HG03135 (cell line): ENCODE measurements around the gene AFP.

Experiments used
- ATAC-seq: cut with Tn5 transposase; IDR thresholded peaks from one replicate; pipeline ENCODE4 v1.9.1; 2021; ENCODE audit warnings: mild to moderate bottlenecking, moderate library complexity; ENCODE audit not compliant: unreplicated experiment

AFP gene

DNA sequence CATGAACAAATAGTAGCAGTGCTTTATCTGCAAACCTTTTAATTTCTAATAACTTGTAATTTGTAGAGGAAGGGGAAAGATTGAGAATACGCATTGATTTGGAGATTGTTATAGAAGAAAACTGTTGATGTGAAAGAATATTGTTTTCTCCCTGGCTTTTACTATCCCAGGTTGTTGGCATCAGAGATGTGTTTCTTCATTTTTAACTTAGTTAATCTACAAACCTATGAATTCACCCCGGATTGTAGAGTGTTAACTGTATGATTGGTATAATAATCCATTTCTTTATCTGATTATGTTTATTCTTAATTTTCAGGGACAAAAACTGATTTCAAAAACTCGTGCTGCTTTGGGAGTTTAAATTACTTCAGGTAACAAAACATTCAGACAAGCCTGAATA is 18.9 kb downstream of the AFP start:
- no peak for ATAC-seq

DNA sequence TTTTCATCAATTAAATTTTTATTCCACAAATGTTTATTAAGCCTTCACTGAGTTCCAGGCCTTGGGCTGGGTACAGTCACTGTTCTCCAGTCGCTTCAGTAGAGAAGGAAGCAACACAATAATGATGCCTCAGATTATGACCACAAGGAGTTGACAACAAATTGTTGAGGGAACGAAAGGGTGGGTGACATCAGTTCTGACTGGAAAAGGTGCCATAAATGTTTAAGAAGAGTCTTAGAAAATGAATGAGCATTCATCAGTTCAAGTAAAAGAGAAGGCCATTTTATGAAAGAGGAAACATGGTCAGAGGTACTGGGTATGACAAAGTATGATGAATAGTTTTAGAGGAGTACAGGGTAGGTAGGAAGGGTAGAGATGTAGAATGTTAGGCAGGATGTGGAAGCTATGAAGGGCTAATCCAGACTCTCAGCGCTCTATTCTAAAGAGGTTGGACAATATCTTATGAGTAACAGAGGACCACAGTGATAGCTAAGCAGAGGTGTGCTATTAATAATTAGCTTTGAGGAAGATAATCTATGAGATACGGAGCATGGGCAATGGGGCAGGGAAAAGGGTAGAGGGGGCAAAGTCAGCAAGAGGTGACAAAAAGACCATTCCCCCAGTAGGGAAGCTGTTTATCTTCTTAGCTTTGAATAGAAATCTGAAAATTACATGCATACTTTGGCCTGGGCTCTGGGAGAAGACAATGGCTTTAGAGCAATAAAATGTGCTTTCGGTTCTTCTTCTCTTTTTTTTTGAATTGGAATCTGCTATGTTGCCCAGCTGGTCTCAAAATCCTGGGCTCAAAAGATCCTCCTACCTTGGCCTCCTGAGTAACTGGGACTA is 20.4 kb downstream of the AFP start:
- ATAC-seq = no peak

DNA sequence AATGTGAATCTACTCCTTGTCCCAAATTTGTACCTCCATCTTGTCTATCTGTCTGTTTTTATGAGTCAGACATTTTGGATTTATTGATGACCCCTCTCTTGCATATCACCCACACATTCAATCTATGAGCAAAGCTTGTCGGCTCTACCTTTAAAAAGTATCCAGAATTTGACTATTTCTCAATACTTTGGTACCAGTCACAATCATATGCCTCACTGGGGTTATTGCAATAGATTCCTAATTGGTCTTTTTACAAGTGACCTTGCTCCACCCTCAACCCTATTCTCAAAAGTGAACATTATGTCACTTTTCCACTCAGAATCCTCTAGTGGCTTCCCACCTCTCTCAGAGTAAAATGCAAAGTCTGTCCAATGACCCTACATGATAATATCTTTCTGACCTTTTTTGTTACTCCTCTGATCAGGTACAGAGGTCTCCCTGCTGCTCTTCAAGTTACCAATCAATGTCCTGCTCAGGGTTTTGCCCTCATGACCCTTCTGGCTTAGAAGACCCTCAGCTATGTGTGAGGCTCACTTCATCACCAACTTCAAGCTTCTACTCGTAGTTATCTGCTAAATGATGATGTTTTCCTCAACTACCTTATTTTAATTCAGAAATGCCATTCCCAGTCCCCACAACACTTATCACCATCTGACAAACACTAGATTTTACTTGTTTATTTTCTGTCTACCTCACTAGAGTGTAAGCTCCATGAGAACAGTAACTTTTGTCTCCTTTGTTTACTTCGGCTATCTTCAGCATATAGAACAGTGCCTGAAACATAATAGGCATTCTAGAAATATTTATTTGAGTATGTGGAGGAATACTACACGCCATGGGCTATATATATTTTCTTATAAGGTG is 22.4 kb downstream of the AFP start:
- no peak for ATAC-seq

DNA sequence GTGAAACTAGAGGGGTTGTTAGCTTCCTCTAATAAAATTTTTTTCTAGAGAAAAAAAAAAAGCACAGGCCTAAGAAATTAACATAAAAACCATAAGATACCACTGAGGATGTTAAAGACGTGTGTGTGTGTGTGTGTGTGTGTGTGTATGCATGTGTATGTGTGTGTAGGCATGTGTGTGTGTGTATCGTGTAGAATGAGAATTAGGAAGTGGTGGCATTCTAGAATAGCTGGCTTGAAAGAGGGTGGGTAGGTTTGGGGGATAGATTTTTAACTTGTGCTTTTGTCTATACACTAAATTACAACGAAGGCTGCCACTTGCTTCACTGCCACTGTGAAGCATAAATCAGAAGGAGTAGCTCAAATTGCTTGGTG is 23.0 kb downstream of the AFP start:
- ATAC-seq = no peak

DNA sequence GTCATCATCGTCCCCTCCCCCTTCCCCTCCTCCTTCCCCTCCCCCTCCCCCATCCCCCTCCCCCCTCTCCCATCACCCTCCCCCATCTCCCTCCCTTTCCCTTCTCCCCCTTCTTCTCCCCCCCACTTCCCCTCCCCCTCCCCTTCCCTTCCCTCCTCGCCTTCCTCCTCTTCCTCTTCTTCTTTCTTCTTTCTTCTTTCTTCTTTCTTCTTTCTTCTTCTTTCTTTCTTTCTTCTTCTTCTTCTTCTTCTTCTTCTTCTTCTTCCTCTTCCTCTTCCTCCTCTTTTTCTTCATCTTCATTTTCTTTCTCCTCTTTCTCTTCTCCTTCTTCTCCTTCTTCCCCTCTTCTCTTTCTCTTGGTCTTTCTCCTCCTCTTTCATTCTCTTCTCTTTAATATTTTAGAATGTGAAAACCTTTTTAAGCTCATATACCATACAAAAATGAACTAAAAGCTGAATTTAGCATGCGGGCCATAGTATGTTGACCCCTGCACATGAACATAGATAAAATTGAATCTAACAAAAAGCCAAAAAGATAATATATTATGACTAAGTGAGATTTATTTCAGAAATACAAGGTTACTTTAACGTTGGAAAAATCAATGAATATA is 25.0 kb downstream of the AFP start:
- ATAC-seq = no peak

DNA sequence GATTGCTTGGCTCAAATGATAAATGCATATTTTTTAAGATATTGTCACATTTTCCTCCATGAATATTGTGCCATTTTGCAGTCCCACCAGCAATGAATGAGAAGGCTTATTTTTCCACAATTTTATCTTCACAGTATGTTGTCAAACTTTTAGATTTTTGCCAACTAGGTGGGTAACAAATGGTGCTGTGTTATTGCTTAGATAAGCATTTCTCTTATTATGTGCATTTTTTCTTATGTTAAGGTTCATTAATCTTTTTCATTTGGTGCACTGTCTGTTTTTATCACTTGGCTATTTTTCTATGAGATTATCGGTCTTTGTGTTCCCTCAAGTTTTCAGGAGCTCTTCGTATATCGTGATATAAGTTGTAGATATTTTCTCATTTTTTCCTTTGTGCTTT is 32.1 kb downstream of the AFP start:
- no peak for ATAC-seq

DNA sequence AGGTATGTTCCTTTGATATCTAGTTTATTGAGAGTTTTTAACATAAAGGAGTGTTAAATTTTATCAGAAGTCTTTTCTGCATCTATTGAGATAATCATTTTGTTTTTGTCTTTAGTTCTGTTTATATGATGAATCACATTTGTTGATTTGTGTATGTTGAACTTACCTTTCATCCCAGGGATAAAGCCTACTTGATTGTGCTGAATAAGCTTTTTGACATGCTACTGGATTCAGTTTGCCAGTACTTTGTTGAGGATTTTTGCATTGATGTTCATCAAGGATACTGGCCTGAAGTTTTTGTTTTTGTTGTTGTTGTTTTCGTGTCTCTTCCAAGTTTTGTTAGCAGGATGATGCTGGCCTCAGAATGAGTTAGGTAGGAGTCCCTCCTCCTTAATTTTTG is 34.7 kb downstream of the AFP start:
- no peak for ATAC-seq

DNA sequence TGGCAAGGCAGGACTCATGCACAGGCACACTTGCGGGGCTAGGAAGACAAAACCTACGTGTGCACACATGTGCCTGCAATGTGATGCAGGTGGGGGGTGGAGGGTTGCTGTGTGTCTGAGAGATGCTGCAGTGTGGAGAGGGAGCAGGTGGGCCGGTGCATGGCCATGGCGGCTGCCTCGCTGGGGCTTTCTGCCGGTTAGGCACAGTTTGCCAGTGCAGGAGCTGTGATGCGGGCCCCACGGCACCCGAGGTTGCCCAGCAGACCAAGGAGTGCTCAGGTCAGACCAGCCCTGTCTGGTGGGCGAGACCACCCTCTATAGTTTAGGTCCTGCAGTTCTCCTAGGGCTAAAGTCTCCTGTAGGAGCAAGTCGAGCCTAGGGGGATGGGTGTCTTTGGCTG is 41.2 kb downstream of the AFP start:
- no peak for ATAC-seq

DNA sequence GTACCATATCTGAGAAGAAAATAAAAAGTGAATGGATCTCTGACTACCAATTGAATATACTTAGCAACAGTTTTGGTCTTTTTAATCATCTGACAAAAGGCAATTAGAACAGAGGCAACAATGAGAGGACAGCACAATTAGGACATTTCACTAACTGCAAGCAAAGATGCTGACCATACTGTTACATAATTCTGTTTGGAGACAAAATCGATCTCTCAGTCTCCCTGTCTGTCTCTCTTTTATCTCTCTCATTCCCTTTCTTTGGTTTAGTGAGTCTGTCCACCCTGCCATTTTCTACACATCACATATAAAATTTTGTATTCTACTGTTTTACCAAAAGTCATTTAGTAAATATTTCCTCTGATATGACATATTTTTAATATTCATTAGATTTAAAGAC is 43.3 kb downstream of the AFP start:
- no peak for ATAC-seq

DNA sequence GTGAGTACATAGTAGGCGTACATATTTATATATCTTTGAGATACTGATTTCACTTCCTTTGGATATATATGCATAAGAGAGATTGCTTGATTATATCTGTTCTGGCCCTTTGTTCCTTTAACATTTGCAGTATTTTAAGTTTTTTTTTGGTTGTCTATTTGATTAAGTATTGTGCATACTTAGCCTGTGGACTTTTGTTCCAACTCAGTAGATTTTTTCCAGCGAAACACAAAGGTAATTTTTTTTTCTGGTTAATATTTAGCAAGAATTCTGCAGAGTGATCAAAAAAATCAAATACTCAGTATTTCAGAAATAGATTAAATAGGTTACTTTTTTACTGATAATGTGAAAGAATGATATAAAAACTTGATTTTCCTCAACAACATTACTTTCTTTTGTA is 45.3 kb downstream of the AFP start, which contains the start of gene AFM:
Gene AFM, plus strand, starts transcription at position 388 of the 400 bp plus-strand sequence. CDS start 31 bp downstream, outside the sequence.
- no peak for ATAC-seq

DNA sequence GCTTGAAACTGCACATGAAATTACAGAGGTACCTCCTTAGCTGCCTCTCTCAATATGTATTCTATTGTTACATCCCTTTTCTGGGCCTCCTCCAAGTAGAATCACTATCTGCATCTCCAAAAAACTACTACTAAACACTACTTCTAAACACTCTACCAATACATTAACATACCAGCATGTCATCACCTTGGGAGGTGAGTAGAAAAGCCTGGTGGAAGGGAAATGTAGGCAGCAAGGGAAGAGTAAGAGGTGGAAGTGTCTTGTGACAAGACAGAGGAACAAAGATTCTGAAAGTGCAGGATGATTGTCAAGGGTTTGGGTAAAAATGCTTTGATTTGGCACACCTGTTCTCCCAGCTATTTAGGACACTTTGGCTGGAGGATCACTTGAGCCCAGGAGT is 49.1 kb downstream of the AFP start:
- no peak for ATAC-seq

DNA sequence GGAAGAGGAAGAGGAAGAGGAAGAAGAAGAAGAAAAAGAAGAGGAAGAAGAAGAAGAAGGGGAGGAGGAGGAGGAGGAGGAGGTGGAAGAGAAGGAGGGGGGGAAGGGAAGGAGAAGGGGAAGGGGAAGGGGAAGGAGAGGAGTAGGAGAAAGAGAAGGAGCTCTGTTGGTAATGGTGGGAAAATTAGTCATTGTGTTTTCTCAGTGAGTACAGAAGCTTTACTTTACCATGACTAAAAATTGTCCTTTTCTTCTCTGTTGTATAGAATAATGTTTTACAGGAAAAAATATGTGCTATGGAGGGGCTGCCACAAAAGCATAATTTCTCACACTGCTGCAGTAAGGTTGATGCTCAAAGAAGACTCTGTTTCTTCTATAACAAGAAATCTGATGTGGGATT is 49.6 kb downstream of the AFP start:
- ATAC-seq = no peak

DNA sequence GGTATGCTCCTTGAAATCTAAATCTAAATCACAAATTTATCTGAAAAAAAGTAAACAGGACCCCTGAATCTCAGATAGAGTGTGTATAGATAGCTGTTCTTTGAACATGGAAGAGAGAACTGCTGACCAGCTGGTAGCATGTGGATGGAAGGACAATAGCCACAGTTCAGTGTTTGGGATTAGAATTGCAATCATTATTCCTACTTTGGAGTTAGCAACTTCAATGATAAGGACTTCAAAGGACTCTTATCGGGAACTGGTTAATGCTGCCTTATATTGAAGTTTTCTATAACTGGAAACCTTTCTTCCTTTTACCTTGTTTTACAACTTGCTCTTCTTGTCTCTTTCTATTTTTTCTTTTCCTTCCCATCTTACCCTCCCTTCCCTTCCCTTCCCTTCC is 50.5 kb downstream of the AFP start:
- no peak for ATAC-seq

DNA sequence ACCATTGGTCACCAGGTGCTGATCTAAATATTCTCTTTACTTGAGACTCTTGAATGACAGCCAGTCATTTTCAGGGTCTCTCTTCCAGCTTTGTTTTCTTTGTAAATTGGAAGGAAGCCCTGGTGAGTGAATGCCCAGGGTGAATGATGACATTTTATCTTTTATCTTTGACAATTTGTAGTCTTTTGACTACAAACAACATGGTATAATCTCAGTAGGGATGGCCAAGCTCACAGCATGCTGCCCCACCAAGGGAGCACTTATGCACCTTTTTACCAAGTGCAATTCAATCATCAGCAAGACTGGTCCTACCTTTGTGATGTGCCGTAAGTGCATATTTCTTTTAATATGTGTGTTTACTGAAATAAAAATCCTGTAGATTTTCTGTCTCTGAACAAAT is 51.2 kb downstream of the AFP start:
- no peak for ATAC-seq

DNA sequence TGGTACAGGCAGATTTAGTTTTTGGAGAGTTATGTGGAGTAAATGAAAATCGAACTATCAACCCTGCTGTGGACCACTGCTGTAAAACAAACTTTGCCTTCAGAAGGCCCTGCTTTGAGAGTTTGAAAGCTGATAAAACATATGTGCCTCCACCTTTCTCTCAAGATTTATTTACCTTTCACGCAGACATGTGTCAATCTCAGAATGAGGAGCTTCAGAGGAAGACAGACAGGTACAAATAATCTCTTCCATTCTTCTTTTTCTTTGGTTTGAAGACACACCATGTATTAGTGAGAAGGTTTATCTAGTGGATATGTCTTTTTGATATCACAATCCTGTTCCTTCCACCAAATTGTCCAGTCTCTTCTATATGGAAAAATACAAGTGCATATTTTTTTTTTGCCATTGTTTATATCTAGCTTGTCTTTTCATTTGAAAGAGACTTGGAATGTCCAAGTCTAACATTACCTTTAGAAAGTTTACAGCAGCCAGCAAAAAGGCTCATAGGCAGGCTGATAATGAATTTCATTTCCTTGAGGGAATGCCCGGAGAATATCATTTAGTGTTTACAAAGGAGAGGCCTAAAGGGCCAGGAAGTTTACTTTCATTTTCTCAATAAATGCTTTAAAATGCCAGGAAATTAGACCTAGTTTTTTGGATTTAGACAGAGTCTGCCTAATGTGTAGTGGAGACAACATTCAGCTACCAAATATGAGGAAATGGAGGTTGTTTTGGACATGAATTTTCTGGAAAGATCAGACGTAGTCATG is 64.2 kb downstream of the AFP start:
- ATAC-seq = no peak

DNA sequence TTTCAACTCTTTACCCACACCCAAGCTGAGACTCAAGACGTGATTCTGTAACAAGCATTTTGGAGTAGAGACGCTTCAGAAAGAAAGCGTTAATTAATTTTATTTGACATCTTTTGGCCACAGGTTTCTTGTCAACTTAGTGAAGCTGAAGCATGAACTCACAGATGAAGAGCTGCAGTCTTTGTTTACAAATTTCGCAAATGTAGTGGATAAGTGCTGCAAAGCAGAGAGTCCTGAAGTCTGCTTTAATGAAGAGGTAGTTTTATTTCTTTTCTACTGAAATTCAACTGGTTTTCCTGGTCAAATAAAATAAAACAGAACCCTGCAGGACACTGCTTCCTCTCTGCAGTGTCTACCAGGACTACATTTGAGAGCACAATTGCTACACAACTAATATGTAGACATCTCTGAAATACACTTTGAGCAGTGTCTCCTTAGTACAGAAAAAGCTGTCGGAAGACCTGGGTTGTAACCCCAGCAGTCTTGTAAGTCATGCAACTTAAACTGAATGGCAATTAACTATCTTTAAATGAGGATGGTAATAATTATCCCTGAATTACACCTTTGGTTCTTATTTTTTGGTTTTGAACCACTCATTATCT is 65.7 kb downstream of the AFP start:
- no peak for ATAC-seq

DNA sequence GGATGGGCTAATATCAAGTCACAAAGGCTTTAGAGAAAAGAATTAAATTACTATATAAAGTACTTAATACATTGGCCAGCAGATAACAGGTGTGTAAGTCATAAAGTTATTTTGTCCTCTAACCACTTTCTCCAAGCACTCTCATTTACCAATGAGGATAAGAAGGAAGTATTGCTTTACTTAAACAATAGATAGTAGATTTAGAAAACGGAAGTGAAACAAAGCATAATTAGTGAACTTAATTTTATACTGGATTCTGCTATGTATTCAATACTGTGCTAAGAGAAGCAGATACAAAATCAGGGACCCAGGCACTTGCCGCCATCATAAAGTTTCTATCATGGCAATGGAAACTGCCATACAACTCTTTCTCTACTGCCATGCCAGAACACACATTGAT is 69.5 kb downstream of the AFP start:
- ATAC-seq = no peak
